GM18499 (cell line): Measurements from ENCODE around the gene SNX32.
A peak's percentile ranks its signal among the peaks of the same experiment; 100 is the strongest.

Experiments used
- ATAC-seq: cut with Tn5 transposase; IDR thresholded peaks from one replicate; pipeline ENCODE4 v1.9.1; 2021; ENCODE audit warnings: moderate number of reproducible peaks; ENCODE audit not compliant: insufficient read depth, unreplicated experiment

The SNX32 gene

DNA sequence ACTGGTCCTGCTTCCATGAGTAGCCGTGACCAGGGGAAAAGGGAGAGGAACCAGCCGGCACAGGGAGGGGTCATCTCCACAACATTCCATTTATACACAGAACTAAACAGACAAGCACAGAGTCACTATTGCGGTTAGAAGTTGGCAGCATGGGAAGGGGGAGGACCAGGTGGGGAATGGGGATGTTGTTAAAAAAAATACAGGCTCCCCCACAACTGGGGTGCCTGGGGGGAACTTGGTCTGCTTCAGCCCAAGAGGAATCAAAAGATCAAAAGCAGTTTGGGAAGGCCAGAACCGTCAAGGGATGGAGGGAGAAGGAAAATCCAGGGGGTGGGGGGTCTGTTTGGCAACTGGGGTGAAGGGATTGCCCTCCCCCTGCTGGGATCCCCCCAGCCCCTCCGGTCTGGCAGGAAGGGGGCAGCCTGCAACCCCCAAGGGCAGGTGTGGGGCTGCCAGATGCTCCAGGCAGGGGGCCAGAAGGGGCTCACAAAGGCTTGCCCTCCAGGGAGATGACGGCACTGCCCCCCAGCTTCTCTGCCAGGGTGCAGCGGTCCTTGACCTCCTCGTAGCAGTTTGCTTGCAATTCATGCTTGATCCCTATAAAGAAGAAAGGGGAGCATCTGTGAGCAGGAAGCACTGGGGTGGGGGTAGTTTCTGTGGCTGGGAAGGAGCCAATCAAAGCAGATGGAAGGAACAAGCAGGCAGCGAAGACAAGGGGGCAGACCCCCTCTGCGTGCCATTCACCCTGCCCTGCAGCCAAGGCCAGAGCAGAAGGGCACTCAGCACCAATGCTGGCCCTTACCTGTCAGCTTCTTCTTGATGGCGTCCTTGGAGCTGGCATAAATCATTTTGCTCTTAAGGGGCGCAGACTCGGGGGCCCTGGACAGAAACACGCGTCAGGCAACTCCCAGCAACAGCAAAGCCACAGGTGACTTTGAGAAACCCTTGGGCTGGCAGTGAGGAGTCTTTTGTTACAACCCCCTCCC is 21.4 kb downstream of the SNX32 start:
- ATAC-seq: no peak

DNA sequence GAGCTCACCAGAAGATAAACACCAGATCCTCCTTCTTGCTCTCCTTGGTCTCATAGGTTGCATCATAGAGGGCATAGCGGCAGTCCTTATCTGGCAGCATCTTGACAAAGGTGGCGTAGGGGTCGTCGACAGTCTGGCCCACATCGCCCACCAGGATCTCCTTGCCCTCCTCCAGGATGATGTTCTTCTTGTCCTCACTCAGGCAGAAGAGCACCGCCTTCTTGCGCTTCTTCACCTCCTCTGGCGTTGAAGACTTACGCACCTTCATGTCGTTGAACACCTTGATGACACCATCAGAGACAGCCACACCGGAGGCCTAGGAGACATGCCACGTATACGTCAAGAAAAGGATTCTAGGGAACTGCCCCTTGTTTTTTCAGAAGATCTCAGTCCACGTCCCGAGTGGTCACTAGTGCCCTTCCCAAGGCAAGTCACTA is 22.2 kb downstream of the SNX32 start:
- no peak for ATAC-seq

DNA sequence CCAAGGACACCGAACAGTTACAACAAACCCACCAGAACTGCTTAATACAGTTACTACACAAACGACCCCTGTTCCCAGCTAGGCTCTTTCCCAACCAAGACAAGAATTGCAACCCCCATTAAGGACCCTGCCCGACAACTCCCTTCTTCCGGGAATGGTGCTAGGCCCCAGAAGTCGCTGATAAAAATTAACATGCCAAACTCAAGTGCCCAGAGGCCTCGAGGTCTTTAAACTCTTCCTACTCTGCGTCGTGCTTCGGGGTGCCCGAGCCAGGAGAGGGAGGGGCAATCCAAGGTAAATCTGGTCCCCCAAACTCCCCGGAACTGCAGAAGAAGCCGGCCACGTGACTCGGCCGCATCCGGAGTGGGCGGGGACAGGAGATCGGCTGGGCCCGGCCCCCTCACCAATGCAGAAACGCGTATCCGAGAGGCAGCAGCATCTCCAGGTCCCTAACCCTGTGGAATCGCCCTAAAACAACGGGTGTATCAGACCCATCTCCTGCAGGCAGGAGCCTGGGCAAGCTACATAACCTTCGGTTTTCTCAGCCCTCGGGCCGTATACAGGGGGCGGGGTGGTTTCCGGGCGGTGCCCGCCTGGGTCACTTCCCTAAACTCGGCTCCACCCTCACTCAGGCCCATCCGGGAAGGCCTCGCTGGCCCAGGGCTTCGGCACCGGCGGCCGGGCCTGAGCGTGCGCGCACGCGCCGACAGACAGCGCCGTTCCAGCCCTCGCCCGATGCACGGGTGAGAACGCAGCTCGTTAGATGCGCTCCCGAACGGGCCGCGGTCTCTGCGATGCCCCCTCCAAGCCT is 23.1 kb downstream of the SNX32 start:
- ATAC-seq: no peak

DNA sequence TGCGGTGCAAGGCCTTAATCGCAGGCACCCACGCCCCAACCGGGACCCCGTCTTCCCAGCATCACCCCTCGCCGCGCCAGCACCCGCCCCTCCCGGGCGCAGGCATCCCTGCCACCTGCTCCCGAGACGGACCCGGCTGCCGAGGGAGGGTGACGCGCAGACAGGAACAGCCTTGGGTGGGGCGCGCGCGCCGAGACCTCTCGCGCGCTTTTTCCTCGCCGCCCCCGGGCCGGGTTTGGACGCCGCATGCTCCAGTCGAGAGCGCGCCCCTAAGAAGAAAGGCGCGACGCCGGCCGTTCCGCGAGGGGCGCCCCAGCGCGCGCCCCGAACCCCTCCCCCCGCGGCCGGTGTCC is 23.7 kb downstream of the SNX32 start:
- no peak for ATAC-seq

DNA sequence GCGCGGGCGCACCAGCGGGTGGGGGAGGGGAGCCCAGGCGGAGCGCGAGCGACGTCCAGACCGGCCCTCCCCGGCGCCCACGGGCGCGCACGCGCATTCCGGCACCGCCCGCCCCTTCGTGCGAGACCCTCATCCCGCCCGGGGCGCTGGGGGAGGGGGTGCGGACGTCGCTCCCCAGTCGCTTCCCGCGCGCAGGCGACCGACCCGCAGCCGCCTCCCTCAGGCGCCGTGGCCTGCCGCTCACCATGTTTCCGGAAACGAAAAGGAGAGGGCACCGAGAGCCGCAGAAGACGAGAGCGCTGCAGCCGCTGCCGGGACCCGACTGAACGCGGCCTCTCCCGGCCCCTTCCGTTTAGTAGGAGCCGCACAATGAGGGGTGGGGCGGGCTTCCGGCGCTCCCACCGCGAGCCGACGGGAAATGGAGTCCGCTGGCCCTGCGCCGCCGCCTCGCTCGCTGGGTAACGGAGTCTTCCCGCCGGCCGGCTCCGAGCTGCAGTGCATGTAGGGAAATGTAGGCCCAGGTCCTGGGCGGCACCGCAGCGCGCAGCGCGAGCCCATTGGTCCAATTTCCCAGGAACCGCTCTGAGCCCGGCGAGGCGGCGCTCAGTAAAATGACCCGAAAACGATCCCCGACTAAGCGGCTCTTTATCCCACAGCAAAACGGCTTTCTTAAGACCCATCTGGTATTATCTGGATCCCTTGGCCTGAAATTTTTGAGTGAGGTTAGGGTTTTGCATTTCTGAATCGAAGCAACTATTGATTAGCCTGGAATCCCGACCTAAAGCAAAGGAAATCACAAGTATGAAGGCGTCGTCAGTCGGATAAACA is 24.3 kb downstream of the SNX32 start, which contains the start of gene CFL1:
CFL1 (minus strand) TSS at position 328 of the 828 bp plus-strand sequence; CDS start at position 247, 81 bp downstream.
- ATAC-seq: peak; percentile 25

DNA sequence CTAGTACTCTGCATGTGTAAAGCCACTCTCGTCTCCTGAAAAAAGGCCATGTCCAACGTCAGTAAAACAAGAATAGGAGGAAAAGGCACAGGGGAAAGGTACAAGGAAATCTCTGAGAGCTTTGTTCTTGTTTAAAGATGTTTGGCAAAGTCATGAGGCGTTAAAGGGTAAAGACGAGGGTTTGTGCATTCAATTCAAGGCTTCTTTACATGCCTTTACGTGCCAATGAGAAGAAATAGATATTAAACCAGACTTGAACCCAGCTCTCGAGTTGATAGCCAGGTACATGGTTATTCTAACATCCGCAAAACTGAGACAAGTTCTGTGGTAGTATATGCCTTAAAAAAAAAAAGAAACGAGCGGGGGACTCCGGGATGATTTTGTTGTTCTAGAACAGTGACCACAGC is 24.9 kb downstream of the SNX32 start:
- ATAC-seq: no peak

DNA sequence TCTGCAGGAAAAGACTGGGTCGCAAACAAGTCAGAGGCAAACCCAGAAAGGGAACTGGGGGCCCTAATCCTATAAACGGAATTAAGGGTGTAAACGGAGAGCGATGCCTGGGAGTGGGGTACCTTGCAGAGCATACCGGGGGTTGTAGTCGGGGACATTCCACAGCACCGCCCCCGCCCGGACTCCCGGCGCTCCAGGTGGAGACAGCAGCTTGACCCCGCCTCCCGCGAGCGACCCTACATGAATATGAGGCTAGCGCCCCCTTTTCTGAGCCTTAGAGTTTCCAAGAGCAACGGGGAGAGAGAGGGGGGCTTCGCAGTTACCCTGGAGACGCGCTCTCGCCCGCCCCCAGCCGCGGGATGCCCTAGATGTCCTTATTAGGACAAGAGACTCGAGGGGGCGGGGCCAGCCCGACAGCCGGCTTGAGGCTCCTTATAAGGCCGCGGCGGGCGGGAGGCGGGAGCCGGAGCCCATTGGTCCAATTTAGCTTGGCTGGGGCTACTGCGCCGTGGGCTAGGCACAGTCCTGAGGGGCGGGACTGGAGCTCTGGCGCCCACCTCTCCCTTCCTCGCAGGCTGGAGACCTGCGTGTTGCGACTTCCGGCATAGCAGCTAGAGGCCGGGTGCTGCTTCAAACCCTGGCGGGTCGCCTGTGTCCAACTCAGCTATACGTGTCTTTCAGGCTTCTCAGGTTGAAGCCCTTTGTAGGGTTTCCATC is 25.5 kb downstream of the SNX32 start:
- ATAC-seq: peak; percentile 36

DNA sequence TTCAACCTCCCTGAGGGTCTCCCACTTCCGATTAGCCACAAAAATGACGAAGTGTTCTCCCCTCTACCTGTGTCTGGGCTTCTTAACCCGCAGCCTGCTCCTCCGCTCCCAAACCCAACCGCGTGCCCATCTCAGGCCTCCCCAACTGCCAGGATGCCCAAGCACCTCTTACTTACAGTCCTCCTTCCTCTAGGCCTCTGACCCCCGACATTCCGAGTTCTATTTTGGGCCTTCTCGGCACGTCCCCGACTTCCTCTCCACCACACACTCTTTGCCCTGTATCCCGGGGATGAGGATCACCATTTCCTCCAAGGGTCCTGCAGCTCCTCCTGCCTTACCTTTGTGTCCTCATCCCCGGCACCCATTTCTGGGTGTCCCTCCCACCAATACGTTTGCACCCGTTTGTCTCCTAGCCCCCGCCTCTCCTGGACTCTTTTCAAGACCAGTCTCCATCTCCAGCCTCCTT is 26.1 kb downstream of the SNX32 start:
- ATAC-seq: no peak

DNA sequence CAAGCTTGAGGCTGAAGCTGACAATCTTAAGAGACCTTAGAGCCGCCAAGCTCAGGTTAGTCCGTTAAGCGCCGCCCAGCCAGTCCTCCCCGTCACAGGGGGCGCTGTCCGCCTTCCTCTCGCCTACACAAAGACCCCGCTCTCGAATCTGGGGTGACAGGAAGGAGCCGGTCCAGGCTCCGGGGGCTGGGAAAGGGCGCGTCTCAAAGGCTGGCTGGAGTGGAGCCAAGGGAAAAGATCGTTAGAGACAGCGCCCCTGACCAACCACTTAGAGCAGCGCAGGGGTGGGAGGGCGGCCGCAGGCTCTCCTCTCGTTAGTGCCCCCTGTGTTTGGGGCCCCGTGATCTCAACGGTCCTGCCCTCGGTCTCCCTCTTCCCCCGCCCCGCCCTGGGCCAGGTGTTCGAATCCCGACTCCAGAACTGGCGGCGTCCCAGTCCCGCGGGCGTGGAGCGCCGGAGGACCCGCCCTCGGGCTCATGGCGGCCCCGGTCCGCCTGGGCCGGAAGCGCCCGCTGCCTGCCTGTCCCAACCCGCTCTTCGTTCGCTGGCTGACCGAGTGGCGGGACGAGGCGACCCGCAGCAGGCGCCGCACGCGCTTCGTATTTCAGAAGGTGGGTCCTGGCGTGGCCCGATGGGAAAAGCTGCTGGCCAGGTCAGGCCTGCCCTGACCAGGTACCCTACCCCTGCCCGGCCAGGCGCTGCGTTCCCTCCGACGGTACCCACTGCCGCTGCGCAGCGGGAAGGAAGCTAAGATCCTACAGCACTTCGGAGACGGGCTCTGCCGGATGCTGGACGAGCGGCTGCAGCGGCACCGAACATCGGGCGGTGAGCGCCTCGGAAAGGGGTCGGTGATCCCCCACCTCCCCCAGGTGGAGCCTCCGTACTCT is 26.8 kb downstream of the SNX32 start, which contains the start of gene MUS81:
MUS81 (plus strand) TSS at position 156 of the 887 bp plus-strand sequence; CDS start at position 477, 321 bp downstream.
- ATAC-seq: no peak

DNA sequence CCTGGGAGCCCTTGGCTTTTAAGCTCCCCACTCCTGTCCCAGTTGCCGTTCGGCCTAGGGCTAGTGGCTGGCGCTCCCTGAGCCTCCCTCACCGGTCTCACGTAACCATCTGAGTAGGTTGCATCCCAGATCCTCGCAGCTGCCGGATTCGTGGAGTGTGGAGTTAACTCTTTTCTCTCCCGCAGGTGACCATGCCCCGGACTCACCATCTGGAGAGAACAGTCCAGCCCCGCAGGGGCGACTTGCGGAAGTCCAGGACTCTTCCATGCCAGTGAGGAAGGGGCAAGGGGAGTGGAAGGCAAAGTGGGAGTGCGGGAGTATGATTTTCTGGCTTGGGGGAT is 27.4 kb downstream of the SNX32 start:
- ATAC-seq: no peak

DNA sequence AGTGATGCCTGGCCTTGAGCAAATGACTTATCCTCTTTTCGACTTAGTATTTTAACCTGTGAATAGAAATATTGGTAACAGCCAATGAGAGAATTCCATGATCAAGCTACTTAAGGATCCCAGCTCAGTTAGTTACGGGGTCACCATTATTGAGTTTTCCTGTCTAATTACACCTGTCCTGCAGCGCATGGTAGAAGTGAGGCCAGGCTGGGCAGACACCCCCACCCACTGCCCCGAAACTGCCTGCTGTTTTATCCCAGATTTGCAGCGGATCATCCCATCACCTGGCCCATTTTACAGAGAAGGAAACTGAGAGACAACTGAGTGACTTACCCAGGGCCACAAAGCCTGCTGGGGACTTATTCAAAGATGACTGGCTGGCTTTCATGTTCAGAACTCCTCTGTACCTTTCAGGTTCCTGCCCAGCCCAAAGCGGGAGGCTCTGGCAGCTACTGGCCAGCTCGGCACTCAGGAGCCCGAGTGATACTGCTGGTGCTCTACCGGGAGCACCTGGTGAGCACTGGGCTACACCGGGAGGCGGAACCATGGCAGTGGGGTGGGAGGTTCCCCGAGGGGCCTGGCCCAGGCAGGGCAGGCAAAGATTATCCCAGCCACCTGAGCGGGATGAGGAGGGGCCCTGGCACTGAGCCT is 27.9 kb downstream of the SNX32 start:
- ATAC-seq: no peak

DNA sequence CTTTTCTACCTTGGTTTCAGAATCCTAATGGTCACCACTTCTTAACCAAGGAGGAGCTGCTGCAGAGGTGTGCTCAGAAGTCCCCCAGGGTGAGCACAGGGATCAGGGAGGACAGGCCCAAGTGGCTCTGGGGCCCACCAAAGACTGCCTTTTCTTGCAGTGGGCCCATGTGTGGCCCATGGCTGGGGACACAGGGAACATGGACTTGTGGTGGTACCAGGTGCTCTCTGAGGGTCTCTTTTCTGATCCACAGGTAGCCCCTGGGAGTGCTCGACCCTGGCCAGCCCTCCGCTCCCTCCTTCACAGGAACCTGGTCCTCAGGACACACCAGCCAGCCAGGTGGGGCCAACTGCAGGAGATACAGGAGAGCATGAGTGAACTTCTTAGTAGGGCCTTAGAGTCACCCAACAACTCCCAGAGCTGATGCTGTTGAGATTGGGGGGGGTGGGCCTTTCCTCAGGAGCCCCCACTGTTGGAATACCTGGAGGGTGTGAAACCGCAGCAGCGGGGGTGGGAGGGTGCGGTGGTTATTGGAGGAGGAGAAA is 28.5 kb downstream of the SNX32 start:
- ATAC-seq: no peak

DNA sequence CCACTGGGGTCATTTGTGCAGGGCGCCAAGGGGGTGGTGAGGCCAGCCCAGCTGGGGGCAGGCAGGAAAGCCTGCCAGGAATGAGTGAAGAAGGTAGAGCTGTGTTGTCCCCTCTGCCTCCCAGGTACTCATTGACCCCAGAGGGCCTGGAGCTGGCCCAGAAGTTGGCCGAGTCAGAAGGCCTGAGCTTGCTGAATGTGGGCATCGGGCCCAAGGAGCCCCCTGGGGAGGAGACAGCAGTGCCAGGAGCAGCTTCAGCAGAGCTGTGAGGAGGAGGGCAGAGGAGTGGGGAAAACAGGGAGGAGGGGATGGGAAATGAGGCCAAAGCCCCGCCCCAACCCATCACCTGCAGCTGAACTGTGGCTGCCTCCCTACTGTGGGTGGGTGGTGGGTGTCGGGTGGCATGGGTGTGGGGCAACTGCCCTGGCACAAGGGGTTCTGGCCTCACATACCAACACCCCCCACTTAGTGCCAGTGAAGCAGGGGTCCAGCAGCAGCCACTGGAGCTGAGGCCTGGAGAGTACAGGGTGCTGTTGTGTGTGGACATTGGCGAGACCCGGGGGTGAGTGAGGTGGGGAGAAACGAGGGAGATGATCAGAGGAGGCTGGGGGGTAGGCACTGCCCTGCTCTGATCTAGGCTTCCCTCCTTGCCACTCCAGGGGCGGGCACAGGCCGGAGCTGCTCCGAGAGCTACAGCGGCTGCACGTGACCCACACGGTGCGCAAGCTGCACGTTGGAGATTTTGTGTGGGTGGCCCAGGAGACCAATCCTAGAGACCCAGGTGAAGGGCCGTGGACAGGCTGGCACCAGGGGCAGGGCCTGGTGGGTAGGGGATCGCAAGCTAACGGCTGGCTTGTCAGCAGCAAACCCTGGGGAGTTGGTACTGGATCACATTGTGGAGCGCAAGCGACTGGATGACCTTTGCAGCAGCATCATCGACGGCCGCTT is 29.5 kb downstream of the SNX32 start:
- no peak for ATAC-seq

DNA sequence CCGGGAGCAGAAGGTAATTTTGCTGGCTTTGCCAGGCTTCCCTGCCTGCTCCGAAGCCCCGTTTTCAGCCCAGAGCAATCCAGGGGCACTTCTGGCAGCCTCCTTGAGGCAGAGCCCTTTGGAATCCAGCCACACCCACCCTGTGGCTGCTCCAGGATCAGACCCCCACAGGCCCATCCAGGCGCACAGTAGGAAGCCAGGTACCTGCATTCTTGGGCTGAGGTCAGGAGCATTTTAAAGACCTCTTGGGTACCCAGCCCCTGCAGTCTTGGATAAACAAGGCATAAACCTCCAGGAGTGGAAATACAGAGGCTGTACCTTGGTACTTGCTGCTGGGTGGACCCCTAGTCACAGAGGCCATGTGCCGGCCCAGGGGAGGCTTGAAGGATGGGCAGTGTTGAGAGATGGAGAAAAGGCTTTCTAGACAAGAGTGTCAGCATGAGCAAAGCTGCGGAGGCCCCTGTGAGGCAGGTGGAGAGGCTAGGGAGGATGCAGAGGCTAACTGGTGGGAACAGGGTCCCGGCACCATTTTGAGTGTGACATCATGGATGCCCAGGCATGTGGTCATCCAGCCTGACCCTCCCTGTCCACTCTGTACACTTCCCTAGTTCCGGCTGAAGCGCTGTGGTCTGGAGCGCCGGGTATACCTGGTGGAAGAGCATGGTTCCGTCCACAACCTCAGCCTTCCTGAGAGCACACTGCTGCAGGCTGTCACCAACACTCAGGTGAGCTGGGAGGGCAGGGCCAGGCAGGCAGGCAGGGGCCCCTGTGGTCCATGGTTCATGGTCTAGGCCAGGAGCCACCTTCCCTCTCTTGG is 30.3 kb downstream of the SNX32 start:
- no peak for ATAC-seq

DNA sequence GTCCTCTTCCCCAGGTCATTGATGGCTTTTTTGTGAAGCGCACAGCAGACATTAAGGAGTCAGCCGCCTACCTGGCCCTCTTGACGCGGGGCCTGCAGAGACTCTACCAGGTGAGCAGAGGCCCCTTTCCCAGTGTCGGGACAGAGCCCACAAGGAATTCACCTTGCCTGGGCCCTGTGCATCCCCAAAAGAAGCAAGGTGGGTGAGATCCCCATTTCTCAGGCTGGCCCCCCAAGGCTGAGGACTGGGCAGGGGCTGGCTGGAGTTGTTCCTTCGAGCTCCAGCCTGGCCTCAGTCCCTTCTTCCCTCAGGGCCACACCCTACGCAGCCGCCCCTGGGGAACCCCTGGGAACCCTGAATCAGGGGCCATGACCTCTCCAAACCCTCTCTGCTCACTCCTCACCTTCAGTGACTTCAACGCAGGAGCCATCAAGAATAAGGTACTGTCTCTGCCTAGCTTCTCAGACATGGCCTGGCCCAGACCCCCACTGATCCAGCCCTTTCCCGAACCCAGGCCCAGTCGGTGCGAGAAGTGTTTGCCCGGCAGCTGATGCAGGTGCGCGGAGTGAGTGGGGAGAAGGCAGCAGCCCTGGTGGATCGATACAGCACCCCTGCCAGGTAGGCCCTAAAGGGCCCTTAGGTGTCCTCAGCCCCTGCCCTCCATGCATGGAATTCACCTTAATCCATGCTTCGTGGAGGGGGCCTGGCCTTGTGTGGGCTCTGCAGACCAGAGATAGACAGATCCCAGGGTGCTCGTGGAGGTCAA is 31.1 kb downstream of the SNX32 start:
- ATAC-seq: no peak
